ENCODE measurements around the gene PEX19. TPM values are rescaled to one million over a fixed set of nuclear protein-coding genes. Genes with fewer than 3 reads are reported as not detected.

The PEX19 gene
- total and polyA plus RNA-seq, 9 donors = 34.2 to 43.0 (median 41.7) TPM

Other genes starting within 250 kb of the PEX19 start
- 0.35 TPM for gene KCNJ10, start 215.0 kb downstream of the PEX19 start, total RNA-seq
- gene KCNJ10, start 215.0 kb downstream of the PEX19 start, polyA plus RNA-seq (ENCODE audit: insufficient read depth in 1 of 8, insufficient read length in 8 of 8, low replicate concordance in 1 of 8) = 1 to 10 TPM in 1 of 8 donors, under 1 TPM in 7; 0.30 to 1.6 (median 0.65) TPM
- 0.09 TPM for gene KCNJ9, start 203.6 kb downstream of the PEX19 start, total RNA-seq
- under 1 TPM in 7 of 8 donors, not detected in 1; 0.04 to 0.16 (median 0.09) TPM for gene KCNJ9, start 203.6 kb downstream of the PEX19 start, polyA plus RNA-seq (ENCODE audit: insufficient read depth in 1 of 8, insufficient read length in 8 of 8, low replicate concordance in 1 of 8)
- gene IGSF8, start 186.5 kb downstream of the PEX19 start, total RNA-seq = 15.4 TPM
- gene IGSF8, start 186.5 kb downstream of the PEX19 start, polyA plus RNA-seq (ENCODE audit: insufficient read depth in 1 of 8, insufficient read length in 8 of 8, low replicate concordance in 1 of 8) = 10 to 100 TPM; 17.7 to 26.2 (median 22.1) TPM
- 55.0 TPM for gene ATP1A2, start 169.4 kb downstream of the PEX19 start, total RNA-seq
- 10 to 100 TPM; 44.6 to 85.6 (median 59.4) TPM for gene ATP1A2, start 169.4 kb downstream of the PEX19 start, polyA plus RNA-seq (ENCODE audit: insufficient read depth in 1 of 8, insufficient read length in 8 of 8, low replicate concordance in 1 of 8)
- gene ATP1A4, start 133.5 kb downstream of the PEX19 start, total RNA-seq = 0.44 TPM
- gene ATP1A4, start 133.5 kb downstream of the PEX19 start, polyA plus RNA-seq (ENCODE audit: insufficient read depth in 1 of 8, insufficient read length in 8 of 8, low replicate concordance in 1 of 8) = 1 to 10 TPM in 7 of 8 donors, under 1 TPM in 1; 0.96 to 3.4 (median 1.5) TPM
- gene CASQ1, start 94.6 kb downstream of the PEX19 start, total RNA-seq = 827 TPM
- 1,000 to 10,000 TPM in 1 of 8 donors, 100 to 1,000 TPM in 7; 182 to 1,024 (median 692) TPM for gene CASQ1, start 94.6 kb downstream of the PEX19 start, polyA plus RNA-seq (ENCODE audit: insufficient read depth in 1 of 8, insufficient read length in 8 of 8, low replicate concordance in 1 of 8)
- gene PEA15, start 79.7 kb downstream of the PEX19 start, total RNA-seq = 57.4 TPM
- 100 to 1,000 TPM; 110 to 171 (median 142) TPM for gene PEA15, start 79.7 kb downstream of the PEX19 start, polyA plus RNA-seq (ENCODE audit: insufficient read depth in 1 of 8, insufficient read length in 8 of 8, low replicate concordance in 1 of 8)
- gene DCAF8, start 22.6 kb downstream of the PEX19 start, total RNA-seq = 70.5 TPM
- gene DCAF8, start 22.6 kb downstream of the PEX19 start, polyA plus RNA-seq (ENCODE audit: insufficient read depth in 1 of 8, insufficient read length in 8 of 8, low replicate concordance in 1 of 8) = 100 to 1,000 TPM in 4 of 8 donors, 10 to 100 TPM in 4; 80.0 to 130 (median 98.6) TPM
- 117 TPM for gene COPA, start 58.1 kb upstream of the PEX19 start, total RNA-seq
- 100 to 1,000 TPM; 109 to 154 (median 132) TPM for gene COPA, start 58.1 kb upstream of the PEX19 start, polyA plus RNA-seq (ENCODE audit: insufficient read depth in 1 of 8, insufficient read length in 8 of 8, low replicate concordance in 1 of 8)
- 43.4 TPM for gene NCSTN, start 58.2 kb upstream of the PEX19 start, total RNA-seq
- gene NCSTN, start 58.2 kb upstream of the PEX19 start, polyA plus RNA-seq (ENCODE audit: insufficient read depth in 1 of 8, insufficient read length in 8 of 8, low replicate concordance in 1 of 8) = 100 to 1,000 TPM in 2 of 8 donors, 10 to 100 TPM in 6; 83.8 to 111 (median 98.4) TPM
- gene NHLH1, start 81.9 kb upstream of the PEX19 start, total RNA-seq = 0.04 TPM
- 1 to 10 TPM in 1 of 8 donors, under 1 TPM in 7; 0.16 to 1.1 (median 0.36) TPM for gene NHLH1, start 81.9 kb upstream of the PEX19 start, polyA plus RNA-seq (ENCODE audit: insufficient read depth in 1 of 8, insufficient read length in 8 of 8, low replicate concordance in 1 of 8)
- gene VANGL2, start 115.4 kb upstream of the PEX19 start, total RNA-seq = 2.3 TPM
- 10 to 100 TPM in 7 of 8 donors, 1 to 10 TPM in 1; 6.8 to 17.8 (median 10.9) TPM for gene VANGL2, start 115.4 kb upstream of the PEX19 start, polyA plus RNA-seq (ENCODE audit: insufficient read depth in 1 of 8, insufficient read length in 8 of 8, low replicate concordance in 1 of 8)
- gene SLAMF6, start 238.1 kb upstream of the PEX19 start, total RNA-seq = 0.13 TPM
- under 1 TPM; 0.08 to 0.16 (median 0.13) TPM for gene SLAMF6, start 238.1 kb upstream of the PEX19 start, polyA plus RNA-seq (ENCODE audit: insufficient read depth in 1 of 8, insufficient read length in 8 of 8, low replicate concordance in 1 of 8)

Measured in muscle of leg (tissue), 9 donors.